ENCODE results near the gene LMAN1. TPM values are rescaled to one million over a fixed set of nuclear protein-coding genes. Genes with fewer than 3 reads are reported as not detected.

Gene LMAN1
- total and polyA plus RNA-seq, 2 experiments from 2014 or later, result 82.1 to 149 TPM

GRCh38 chr18:59332986-59333385, 26.1 kb downstream of the LMAN1 start:
- Histone ChIP-seq H3K36me3 (replicated peaks; ENCODE audit: insufficient read depth, low read depth) (no peaks in the 10 kb centered on the region), H3K27ac (no peak overlapping the region), H3K9me2 (replicated peaks; ENCODE audit: insufficient read depth) (no peaks in the 10 kb centered on the region), H3K4me1 (ENCODE audit: insufficient read depth) (no peaks in the 10 kb centered on the region), H2AFZ (no peak overlapping the region), H3K79me2 (no peaks in the 10 kb centered on the region), H4K20me1 (ENCODE audit: insufficient read depth, poor library complexity, severe bottlenecking) (no peaks in the 10 kb centered on the region), H3K9me3 (ENCODE audit: low read depth) (no peaks in the 10 kb centered on the region), H3K4me3 (no peak overlapping the region), H3K4me2 (no peak overlapping the region), H3K27me3 (no peaks in the 10 kb centered on the region)
- no peak for DNase-seq (ENCODE audit: low spot score)
- 67% methylated on average over 3 of the region's 3 CpGs for WGBS (ENCODE audit: low lambda C conversion rate, missing lambda C conversion rate)
- TF ChIP-seq CTCF (IDR thresholded peaks at IDR 0.05; ENCODE audit: poor library complexity), result no peak
- no peak for TF ChIP-seq EZH2phosphoT487 (IDR thresholded peaks at IDR 0.05; ENCODE audit: low read depth, severe bottlenecking, unreplicated experiment)
- TF ChIP-seq EZH2 (IDR thresholded peaks at IDR 0.05; ENCODE audit: borderline replicate concordance), result no peak

- Histone ChIP-seq H2AFZ (no peak overlapping the region), H3K9me3 (ENCODE audit: low read depth) (no peaks in the 10 kb centered on the region), H3K27ac (no peak overlapping the region), H3K9me2 (replicated peaks; ENCODE audit: insufficient read depth) (no peaks in the 10 kb centered on the region), H3K27me3 (no peaks in the 10 kb centered on the region), H3K4me1 (ENCODE audit: insufficient read depth) (no peaks in the 10 kb centered on the region), H4K20me1 (ENCODE audit: insufficient read depth, poor library complexity, severe bottlenecking) (no peaks in the 10 kb centered on the region), H3K4me2 (no peak overlapping the region), H3K79me2 (no peaks in the 10 kb centered on the region), H3K36me3 (replicated peaks; ENCODE audit: insufficient read depth, low read depth) (no peaks in the 10 kb centered on the region), H3K4me3 (no peak overlapping the region)
- WGBS (ENCODE audit: low lambda C conversion rate, missing lambda C conversion rate), result 100% methylated on average over 2 of the region's 2 CpGs
- TF ChIP-seq EZH2phosphoT487 (IDR thresholded peaks at IDR 0.05; ENCODE audit: low read depth, severe bottlenecking, unreplicated experiment), result no peak
- no peak for TF ChIP-seq CTCF (IDR thresholded peaks at IDR 0.05; ENCODE audit: poor library complexity)
- TF ChIP-seq EZH2 (IDR thresholded peaks at IDR 0.05; ENCODE audit: borderline replicate concordance), result no peak
- no peak for DNase-seq (ENCODE audit: low spot score)
These were observed 30.4 kb downstream of the LMAN1 start for GRCh38 chr18:59328683-59329082.

- Histone ChIP-seq H3K4me3 (no peak overlapping the region), H3K36me3 (replicated peaks; ENCODE audit: insufficient read depth, low read depth) (no peaks in the 10 kb centered on the region)
- TF ChIP-seq EZH2phosphoT487 (IDR thresholded peaks at IDR 0.05; ENCODE audit: low read depth, severe bottlenecking, unreplicated experiment) (no peak), EZH2 (IDR thresholded peaks at IDR 0.05; ENCODE audit: borderline replicate concordance) (no peak)
These were observed 33.1 kb downstream of the LMAN1 start for GRCh38 chr18:59325965-59326364.

GRCh38 chr18:59324623-59324971, 34.5 kb downstream of the LMAN1 start:
- Histone ChIP-seq H3K4me2 (no peak overlapping the region), H2AFZ (no peak overlapping the region), H3K9me2 (replicated peaks; ENCODE audit: insufficient read depth) (no peaks in the 10 kb centered on the region), H3K4me3 (no peak overlapping the region), H3K27ac (no peak overlapping the region), H3K36me3 (replicated peaks; ENCODE audit: insufficient read depth, low read depth) (no peaks in the 10 kb centered on the region), H3K27me3 (no peaks in the 10 kb centered on the region), H3K9me3 (ENCODE audit: low read depth) (no peaks in the 10 kb centered on the region), H3K4me1 (ENCODE audit: insufficient read depth) (no peaks in the 10 kb centered on the region), H4K20me1 (ENCODE audit: insufficient read depth, poor library complexity, severe bottlenecking) (no peaks in the 10 kb centered on the region), H3K79me2 (no peaks in the 10 kb centered on the region)
- no peak for DNase-seq (ENCODE audit: low spot score)
- 95% methylated on average over 4 of the region's 4 CpGs for WGBS (ENCODE audit: low lambda C conversion rate, missing lambda C conversion rate)
- TF ChIP-seq EZH2 (IDR thresholded peaks at IDR 0.05; ENCODE audit: borderline replicate concordance) (no peak), EZH2phosphoT487 (IDR thresholded peaks at IDR 0.05; ENCODE audit: low read depth, severe bottlenecking, unreplicated experiment) (no peak), CTCF (IDR thresholded peaks at IDR 0.05; ENCODE audit: poor library complexity) (no peak)

More at GRCh38 chr18:59325965-59326364, 33.1 kb downstream of the LMAN1 start:
- Histone ChIP-seq H3K27ac (no peak overlapping the region), H3K4me1 (ENCODE audit: insufficient read depth) (no peaks in the 10 kb centered on the region), H3K9me2 (replicated peaks; ENCODE audit: insufficient read depth) (no peaks in the 10 kb centered on the region), H3K4me2 (no peak overlapping the region), H2AFZ (no peak overlapping the region), H3K27me3 (no peaks in the 10 kb centered on the region), H3K9me3 (ENCODE audit: low read depth) (no peaks in the 10 kb centered on the region), H3K79me2 (no peaks in the 10 kb centered on the region), H4K20me1 (ENCODE audit: insufficient read depth, poor library complexity, severe bottlenecking) (no peaks in the 10 kb centered on the region)
- WGBS (ENCODE audit: low lambda C conversion rate, missing lambda C conversion rate), result 96% methylated on average over 1 of the region's 1 CpG
- DNase-seq (ENCODE audit: low spot score), result no peak

All from hepatocyte (in vitro differentiated cells).